ENCODE results near the gene ZNF423.

ZNF423 gene

DNA sequence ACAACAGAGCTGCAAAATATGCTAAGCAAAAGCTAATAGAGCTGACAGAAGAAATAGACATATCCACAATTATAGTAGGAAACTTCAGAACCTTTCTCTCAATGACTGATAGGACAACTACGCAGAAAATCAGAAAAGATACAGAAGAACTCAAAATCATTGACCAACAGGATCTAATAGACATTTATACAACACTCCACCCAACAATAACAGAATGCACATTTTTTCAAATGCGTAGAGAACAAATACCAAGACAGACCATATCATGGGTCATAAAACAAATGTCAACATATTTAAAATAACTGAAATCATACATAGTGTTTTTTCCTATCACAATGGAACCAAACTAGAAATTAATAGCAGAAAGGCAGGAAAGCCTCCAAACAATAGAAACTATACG is 244.9 kb downstream of the ZNF423 start:
- H3K4me1 ChIP-seq (ENCODE audit: control insufficient read depth, insufficient read depth, low read length), result no peaks in the 10 kb centered on the region
- H3K9me3 ChIP-seq (ENCODE audit: control insufficient read depth, low read length), result no peaks in the 10 kb centered on the region
- no peaks in the 10 kb centered on the region for H3K36me3 ChIP-seq (ENCODE audit: control insufficient read depth, insufficient read depth, low read length, severe bottlenecking)

GRCh38 chr16:49608779-49609178 is 247.1 kb downstream of the ZNF423 start:
- Histone ChIP-seq H3K9me3 (ENCODE audit: control insufficient read depth, low read length) (no peaks in the 10 kb centered on the region), H3K36me3 (ENCODE audit: control insufficient read depth, insufficient read depth, low read length, severe bottlenecking) (no peaks in the 10 kb centered on the region), H3K9ac (ENCODE audit: low read length) (peak overlapping the region; percentile 5), H3K27me3 (replicated peaks; ENCODE audit: control insufficient read depth, insufficient read depth, low read length) (no peaks in the 10 kb centered on the region), H3K4me3 (ENCODE audit: low read length) (no peak overlapping the region), H3K4me1 (ENCODE audit: control insufficient read depth, insufficient read depth, low read length) (no peaks in the 10 kb centered on the region)
- DNase-seq (ENCODE audit: low read depth), result peak; percentile 58

More for the DNA sequence above, 244.9 kb downstream of the ZNF423 start:
- Histone ChIP-seq H3K4me3 (ENCODE audit: low read length) (no peak overlapping the region), H3K27me3 (replicated peaks; ENCODE audit: control insufficient read depth, insufficient read depth, low read length) (no peaks in the 10 kb centered on the region), H3K9ac (ENCODE audit: low read length) (no peak overlapping the region)
- DNase-seq (ENCODE audit: low read depth), result peak; percentile 33

GRCh38 chr16:49608098-49608497 is 247.8 kb downstream of the ZNF423 start:
- Histone ChIP-seq H3K4me1 (ENCODE audit: control insufficient read depth, insufficient read depth, low read length) (no peaks in the 10 kb centered on the region), H3K27me3 (replicated peaks; ENCODE audit: control insufficient read depth, insufficient read depth, low read length) (no peaks in the 10 kb centered on the region), H3K9me3 (ENCODE audit: control insufficient read depth, low read length) (no peaks in the 10 kb centered on the region), H3K4me3 (ENCODE audit: low read length) (no peak overlapping the region), H3K36me3 (ENCODE audit: control insufficient read depth, insufficient read depth, low read length, severe bottlenecking) (no peaks in the 10 kb centered on the region), H3K9ac (ENCODE audit: low read length) (no peak overlapping the region)
- DNase-seq (ENCODE audit: low read depth), result peak; percentile 38

GRCh38 chr16:49605536-49606254 is 250.2 kb downstream of the ZNF423 start:
- DNase-seq (ENCODE audit: low read depth), result no peak
- Histone ChIP-seq H3K27me3 (replicated peaks; ENCODE audit: control insufficient read depth, insufficient read depth, low read length) (peaks cover 3% of the 10 kb centered on the region), H3K36me3 (ENCODE audit: control insufficient read depth, insufficient read depth, low read length, severe bottlenecking) (no peaks in the 10 kb centered on the region), H3K9me3 (ENCODE audit: control insufficient read depth, low read length) (no peaks in the 10 kb centered on the region), H3K4me1 (ENCODE audit: control insufficient read depth, insufficient read depth, low read length) (no peaks in the 10 kb centered on the region), H3K4me3 (ENCODE audit: low read length) (no peak overlapping the region), H3K9ac (ENCODE audit: low read length) (no peak overlapping the region)

GRCh38 chr16:49604602-49605001 is 251.3 kb downstream of the ZNF423 start:
- Histone ChIP-seq H3K9me3 (ENCODE audit: control insufficient read depth, low read length) (no peaks in the 10 kb centered on the region), H3K36me3 (ENCODE audit: control insufficient read depth, insufficient read depth, low read length, severe bottlenecking) (no peaks in the 10 kb centered on the region), H3K9ac (ENCODE audit: low read length) (no peak overlapping the region), H3K4me1 (ENCODE audit: control insufficient read depth, insufficient read depth, low read length) (no peaks in the 10 kb centered on the region), H3K27me3 (replicated peaks; ENCODE audit: control insufficient read depth, insufficient read depth, low read length) (peaks cover 3% of the 10 kb centered on the region), H3K4me3 (ENCODE audit: low read length) (no peak overlapping the region)
- DNase-seq (ENCODE audit: low read depth), result no peak

GRCh38 chr16:49603956-49604355 is 252.0 kb downstream of the ZNF423 start:
- Histone ChIP-seq H3K4me3 (ENCODE audit: low read length) (no peak overlapping the region), H3K9ac (ENCODE audit: low read length) (no peak overlapping the region), H3K36me3 (ENCODE audit: control insufficient read depth, insufficient read depth, low read length, severe bottlenecking) (no peaks in the 10 kb centered on the region), H3K9me3 (ENCODE audit: control insufficient read depth, low read length) (no peaks in the 10 kb centered on the region), H3K27me3 (replicated peaks; ENCODE audit: control insufficient read depth, insufficient read depth, low read length) (peaks cover 3% of the 10 kb centered on the region), H3K4me1 (ENCODE audit: control insufficient read depth, insufficient read depth, low read length) (no peaks in the 10 kb centered on the region)
- no peak for DNase-seq (ENCODE audit: low read depth)

GRCh38 chr16:49602976-49603310 is 253.0 kb downstream of the ZNF423 start:
- DNase-seq (ENCODE audit: low read depth), result no peak

DNA sequence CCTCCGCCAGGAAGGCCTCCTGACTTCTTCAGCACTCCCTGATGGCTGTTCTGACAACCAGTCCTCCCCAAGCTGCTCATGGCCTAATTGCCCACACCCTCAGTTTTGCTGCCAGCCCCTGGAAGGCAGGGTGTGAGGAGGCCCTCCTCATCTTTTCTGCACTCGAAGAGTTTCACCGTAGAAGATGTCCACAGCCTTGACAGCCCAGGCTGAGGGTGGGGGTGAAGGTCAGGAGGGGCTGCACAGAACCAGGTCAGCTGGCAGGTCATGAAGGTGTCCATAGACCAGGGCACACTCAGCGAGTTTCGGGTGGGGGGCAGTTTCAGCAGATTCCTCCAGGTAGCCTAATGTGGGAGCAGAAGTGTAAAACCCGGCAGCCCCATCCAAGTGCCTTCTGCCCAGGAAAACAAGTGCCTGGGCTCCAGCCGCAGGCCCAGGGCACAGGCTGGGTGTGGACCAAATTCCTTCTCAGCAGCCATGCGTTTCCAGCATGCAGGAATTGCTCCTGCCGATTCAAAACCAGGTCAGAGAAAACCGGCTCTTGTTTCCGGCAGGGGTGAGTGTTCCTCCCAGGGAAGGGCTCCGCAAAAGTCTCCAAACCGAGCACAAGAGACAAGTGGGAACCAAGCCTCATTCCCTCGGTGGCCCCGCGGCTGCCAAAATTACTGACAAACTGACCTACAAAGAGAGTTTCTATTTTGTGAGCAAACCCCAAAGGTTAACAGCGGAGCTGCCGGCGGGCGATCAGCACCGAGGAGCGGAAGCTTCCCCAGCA is 253.5 kb downstream of the ZNF423 start:
- H3K27me3 ChIP-seq (replicated peaks; ENCODE audit: control insufficient read depth, insufficient read depth, low read length), result peaks cover 3% of the 10 kb centered on the region
- peak; percentile 42 for DNase-seq (ENCODE audit: low read depth)
- H3K4me1 ChIP-seq (ENCODE audit: control insufficient read depth, insufficient read depth, low read length), result no peaks in the 10 kb centered on the region
- H3K4me3 ChIP-seq (ENCODE audit: low read length), result no peak overlapping the region
- no peak overlapping the region for H3K9ac ChIP-seq (ENCODE audit: low read length)
- no peaks in the 10 kb centered on the region for H3K9me3 ChIP-seq (ENCODE audit: control insufficient read depth, low read length)
- no peaks in the 10 kb centered on the region for H3K36me3 ChIP-seq (ENCODE audit: control insufficient read depth, insufficient read depth, low read length, severe bottlenecking)

More at GRCh38 chr16:49602976-49603310, 253.0 kb downstream of the ZNF423 start:
- Histone ChIP-seq H3K36me3 (ENCODE audit: control insufficient read depth, insufficient read depth, low read length, severe bottlenecking) (no peaks in the 10 kb centered on the region), H3K4me1 (ENCODE audit: control insufficient read depth, insufficient read depth, low read length) (no peaks in the 10 kb centered on the region), H3K4me3 (ENCODE audit: low read length) (no peak overlapping the region), H3K27me3 (replicated peaks; ENCODE audit: control insufficient read depth, insufficient read depth, low read length) (peaks cover 3% of the 10 kb centered on the region), H3K9ac (ENCODE audit: low read length) (no peak overlapping the region), H3K9me3 (ENCODE audit: control insufficient read depth, low read length) (no peaks in the 10 kb centered on the region)

DNA sequence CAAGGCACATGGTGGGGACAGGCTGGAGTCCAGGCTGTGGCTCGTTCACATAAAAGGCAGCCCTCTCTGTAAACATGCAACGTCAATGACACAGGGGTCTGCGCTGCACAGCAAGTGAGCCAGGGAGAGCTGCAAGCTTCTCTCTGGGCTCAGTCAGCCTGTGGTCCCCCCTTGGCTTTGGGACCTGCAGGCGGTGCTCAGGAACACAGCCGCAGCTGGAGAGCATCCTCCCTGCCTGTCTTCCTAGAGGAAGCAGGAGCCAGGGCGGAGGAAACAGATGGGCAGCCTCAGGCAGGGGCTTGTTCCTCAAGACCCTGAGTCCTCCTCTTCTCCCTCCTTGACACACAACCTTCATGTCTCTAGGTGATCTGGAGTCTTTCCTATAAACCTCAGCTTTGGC is 254.3 kb downstream of the ZNF423 start:
- H3K4me3 ChIP-seq (ENCODE audit: low read length), result no peak overlapping the region
- H3K27me3 ChIP-seq (replicated peaks; ENCODE audit: control insufficient read depth, insufficient read depth, low read length), result peaks cover 3% of the 10 kb centered on the region
- no peaks in the 10 kb centered on the region for H3K9me3 ChIP-seq (ENCODE audit: control insufficient read depth, low read length)
- no peak for DNase-seq (ENCODE audit: low read depth)
- H3K9ac ChIP-seq (ENCODE audit: low read length), result no peak overlapping the region
- no peaks in the 10 kb centered on the region for H3K36me3 ChIP-seq (ENCODE audit: control insufficient read depth, insufficient read depth, low read length, severe bottlenecking)
- H3K4me1 ChIP-seq (ENCODE audit: control insufficient read depth, insufficient read depth, low read length), result peaks cover 2% of the 10 kb centered on the region

DNA sequence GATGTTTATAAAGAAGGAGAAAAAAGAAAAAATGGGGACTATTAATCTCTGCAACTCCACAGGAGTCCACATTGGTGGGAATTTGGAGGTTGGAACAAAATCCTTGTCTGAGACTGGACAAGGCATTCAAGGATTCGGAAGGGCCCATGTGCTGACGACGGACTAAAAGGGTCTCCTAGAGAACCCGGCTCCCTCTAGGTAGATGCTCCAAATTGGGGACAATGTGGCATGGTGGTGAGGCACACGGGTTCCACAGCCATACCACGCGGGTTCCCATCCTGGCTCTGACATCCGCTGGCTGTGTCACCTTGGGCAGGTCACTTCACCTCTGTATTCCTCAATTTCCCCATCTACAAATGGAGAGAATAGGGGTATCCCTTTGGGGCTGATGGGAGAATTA is 254.9 kb downstream of the ZNF423 start:
- Histone ChIP-seq H3K9me3 (ENCODE audit: control insufficient read depth, low read length) (no peaks in the 10 kb centered on the region), H3K36me3 (ENCODE audit: control insufficient read depth, insufficient read depth, low read length, severe bottlenecking) (no peaks in the 10 kb centered on the region), H3K9ac (ENCODE audit: low read length) (no peak overlapping the region), H3K4me1 (ENCODE audit: control insufficient read depth, insufficient read depth, low read length) (peaks cover 8% of the 10 kb centered on the region), H3K27me3 (replicated peaks; ENCODE audit: control insufficient read depth, insufficient read depth, low read length) (peaks cover 3% of the 10 kb centered on the region), H3K4me3 (ENCODE audit: low read length) (no peak overlapping the region)
- no peak for DNase-seq (ENCODE audit: low read depth)

GRCh38 chr16:49600536-49600935 is 255.4 kb downstream of the ZNF423 start:
- Histone ChIP-seq H3K9ac (ENCODE audit: low read length) (no peak overlapping the region), H3K36me3 (ENCODE audit: control insufficient read depth, insufficient read depth, low read length, severe bottlenecking) (no peaks in the 10 kb centered on the region), H3K4me1 (ENCODE audit: control insufficient read depth, insufficient read depth, low read length) (peaks cover 12% of the 10 kb centered on the region), H3K27me3 (replicated peaks; ENCODE audit: control insufficient read depth, insufficient read depth, low read length) (peaks cover 3% of the 10 kb centered on the region), H3K4me3 (ENCODE audit: low read length) (no peak overlapping the region), H3K9me3 (ENCODE audit: control insufficient read depth, low read length) (no peaks in the 10 kb centered on the region)
- DNase-seq (ENCODE audit: low read depth), result no peak
